Measurements from ENCODE around the gene RNF208.
"Not testable (repeated sequence)": the region's sequence is repeated elsewhere in the genome, so short reads cannot be mapped to it uniquely, and the experiment has no call there.

Gene RNF208

DNA sequence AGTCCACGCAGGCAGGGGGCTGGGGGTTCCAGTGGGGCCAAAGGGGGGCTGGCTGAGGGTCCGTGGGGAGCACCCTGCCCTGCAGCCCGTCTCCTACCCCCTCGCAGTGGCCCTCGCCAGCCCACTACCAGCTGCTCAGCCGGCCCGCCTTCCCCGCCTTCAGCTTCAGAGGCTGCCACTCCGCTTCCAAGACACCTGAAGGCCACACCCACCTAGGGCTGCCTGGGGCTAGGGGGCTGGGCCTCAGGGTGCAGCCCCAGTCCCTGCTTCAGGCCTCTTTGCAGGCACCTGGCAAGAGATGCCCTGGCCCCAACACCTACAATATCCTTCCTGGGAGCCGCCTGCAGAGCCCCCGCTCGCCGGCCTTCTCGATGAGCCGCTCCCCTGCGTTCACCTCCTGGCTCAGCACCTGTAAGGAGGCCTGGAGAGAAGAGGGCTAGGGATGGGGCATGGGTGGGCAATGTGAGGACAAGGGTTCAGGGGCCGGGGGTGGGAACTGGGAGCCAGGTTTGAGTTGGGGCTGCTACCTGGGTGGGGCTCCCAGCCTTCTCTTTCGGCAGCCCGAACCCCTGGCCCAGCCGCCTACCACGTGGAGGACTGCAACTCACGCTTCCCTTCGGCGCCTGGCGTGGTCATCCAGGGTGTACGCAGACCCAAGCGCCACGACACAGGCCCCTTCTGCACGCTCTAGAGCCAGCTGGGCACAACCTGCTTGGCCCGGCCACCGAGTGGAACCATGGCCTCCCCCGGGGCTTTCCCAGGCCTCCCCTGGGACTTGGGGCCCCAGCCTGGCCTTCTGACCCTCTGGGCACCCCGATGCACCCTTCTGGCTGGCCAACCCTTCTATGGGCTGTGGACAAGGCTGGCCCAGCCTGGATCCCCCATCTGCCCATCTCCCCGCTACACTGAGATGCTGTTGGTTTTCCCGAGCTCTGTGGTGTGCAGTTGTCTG, 30.8 kb upstream of the RNF208 start:
- no peak for DNase-seq

DNA sequence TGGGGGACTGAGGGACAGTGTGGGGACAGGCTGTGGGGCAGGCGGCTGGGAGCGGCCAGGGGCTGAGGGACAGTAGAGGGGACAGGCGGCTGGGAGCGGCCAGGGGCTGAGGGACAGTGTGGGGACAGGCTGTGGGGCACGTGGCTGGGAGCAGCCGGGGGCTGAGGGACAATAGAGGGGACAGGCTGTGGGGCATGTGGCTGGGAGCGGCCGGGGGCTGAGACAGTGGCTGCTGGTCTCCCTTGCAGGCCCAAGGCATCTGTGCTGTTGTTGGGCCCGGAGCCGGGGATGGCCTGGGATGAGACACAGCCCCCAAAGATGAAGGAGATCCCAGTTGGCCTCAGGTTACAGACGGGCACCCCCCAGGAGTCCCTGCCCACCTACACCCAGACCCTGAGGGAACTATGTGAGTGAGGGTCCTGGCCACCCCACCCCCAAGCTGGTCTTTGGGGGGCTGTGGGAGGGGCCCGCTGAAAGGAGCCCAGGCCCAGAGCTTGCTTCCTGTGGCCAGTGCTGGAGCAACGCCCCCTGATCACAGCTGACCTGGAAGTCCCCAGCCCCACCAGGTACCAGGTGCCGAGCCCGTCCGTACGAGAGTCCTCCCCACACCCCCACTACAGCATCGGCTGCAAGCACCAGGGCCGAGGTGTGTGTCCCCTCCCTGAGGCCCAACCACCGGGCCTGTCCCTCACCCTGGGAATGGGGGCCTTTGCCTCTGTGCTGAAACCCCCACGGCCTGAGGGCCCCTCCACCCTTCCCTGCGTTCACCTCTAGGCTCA, 29.6 kb upstream of the RNF208 start:
- DNase-seq: no peak

DNA sequence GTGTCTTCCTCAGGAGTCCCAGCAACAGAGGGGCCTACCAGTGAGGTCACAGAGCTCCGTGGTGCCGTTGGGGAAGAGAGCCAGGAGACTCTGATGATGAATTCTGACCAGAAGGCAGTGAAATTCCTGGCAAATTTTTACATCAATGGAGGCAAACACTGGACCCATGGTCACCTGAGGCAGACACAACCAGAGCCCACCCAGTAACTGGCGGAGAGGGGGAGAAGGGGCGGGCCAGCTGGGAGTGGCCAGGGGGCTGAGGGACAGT, 29.1 kb upstream of the RNF208 start, which contains the start of gene STPG3:
Gene STPG3 (plus strand): TSS at position 93 of the 268 bp plus-strand sequence. CDS start 1 bp downstream, at position 94.
- DNase-seq: no peak

DNA sequence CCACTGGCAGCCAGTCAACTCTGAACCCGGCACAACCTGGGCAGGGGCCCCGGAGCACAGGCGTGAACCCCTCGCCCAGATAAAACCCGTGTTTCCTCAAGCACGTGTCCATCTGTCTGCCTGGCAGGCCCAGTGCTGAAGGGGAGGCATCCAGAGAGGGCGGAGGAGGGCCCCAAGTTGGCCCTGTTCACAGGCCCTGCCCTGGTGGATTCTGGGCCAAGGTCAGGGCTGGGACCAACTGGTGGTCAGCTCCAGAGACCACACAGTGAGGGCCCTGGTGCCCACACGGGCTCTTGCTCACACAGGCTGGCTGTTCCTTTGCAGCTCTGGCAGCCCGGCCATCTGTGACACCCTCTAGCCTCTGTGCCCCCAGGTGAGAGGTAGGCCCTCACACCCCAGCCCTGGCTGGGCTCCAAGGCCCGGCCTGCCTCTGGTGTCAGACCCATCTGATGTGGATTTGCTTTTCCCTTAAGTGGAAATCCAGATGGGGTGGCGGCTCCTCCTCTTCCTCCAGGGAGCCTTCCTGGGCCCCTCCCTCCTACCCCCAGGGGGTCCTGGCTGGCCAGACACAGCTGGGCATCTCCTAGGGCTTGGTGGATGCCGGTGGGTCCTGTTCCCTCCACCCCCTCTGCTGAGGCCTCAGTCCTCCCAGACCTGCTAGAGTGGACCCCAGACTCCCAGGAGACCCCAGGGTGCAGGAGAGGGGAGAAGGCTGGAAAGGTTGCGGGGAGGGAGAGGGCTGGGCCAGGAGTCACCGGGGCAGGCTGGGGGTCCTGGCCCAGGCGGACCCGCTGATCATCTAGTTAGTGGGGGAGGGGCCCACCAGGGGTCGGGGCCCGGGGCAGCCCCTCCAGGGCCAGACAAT, 28.5 kb upstream of the RNF208 start:
- no peak for DNase-seq

DNA sequence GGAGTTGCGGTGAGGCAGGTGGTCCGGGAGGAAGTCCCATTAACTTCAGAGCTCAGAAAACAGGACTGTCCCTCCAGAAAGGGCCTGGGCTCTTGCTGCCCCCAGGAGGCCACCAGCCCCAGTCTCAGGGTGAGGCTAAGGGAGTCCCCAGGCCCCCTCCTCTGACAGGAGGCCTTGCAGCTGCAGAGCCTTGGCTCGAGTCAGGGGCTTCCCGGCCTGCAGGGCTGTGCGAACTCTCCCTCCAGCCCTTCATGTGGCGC, 25.8 kb upstream of the RNF208 start:
- DNase-seq: no peak

DNA sequence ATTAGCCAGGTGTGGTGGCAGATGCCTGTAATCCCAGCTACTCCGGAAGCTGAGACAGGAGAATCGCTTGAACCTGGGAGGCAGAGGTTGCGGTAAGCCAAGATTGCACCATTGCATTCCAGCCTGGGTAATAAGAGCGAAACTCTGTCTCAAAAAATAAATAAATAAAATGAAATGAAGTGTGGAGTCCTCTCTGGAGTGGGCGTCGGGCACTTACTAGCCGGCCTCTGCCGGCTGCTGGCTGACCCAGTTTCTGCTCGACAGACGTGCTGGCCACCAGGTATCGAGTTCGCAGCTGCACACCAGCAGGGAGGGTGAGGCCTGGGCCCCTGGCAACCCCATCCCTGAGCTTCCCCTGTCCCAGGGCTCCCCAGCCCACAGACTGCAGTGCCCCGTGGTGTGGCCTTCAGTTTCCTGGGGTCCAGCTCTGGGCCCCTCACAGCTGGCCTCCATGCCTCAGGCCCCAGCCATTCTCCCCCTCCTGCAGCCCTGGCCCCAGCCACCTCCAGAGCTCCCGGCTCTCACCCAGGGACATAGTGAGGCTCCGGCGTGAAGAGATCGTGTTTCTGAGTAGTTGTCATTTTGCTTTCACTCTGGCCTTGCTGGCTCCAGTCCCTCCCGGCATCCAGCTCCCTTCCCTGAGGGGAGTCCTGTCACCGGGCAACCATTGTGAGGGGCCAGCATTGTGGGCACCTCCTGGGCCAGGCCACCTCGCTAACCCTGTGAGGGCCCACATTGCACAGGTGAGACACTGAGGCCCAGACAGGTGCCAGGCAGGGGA, 25.3 kb upstream of the RNF208 start:
- DNase-seq: no peak

DNA sequence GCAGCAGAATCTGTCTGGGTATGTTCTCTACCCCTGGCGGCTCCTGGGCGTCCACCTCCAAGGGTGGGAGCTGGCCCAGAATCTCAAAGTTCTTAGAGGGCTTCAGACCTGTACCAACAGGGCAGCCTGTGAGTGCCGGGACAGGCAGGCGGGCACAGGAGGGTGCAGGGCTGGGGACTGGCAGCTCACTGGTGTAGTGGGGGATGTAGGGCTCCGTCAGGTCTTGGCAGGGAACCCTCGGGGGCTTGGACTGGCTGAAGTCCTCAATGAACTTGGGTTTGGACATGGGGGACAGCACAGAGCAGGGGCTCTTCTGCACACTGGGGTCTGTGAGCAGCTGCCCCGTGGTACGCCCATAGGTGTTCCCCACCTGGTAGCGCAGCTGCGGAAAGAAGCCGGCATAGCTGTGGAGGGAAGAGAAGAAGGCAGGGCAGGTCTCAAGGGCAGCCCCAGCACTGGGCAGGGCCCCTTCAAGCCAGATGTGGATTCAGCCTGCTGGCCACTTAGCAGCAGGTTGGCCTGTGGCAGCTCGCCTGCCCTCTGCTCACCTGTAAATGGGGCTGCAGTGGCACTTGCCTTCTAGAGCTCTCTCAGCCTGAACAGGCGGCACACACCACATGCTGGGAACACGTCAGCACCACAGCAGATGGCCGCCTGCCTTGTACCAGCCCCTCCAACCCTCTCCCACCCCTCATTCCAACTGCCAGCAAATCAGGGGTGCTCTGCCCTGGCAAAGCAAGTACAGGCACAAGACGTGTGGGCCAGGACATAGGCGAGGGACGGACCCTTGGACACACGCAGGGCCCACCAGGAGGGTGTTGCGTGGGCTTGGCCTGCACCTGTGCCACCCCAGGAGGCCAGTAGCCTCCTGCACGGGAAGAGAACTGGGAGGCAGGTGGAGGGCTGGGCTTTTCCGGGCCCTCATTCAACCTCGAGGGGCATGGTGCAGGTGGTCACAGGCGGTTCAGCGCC, 23.7 kb upstream of the RNF208 start:
- no peak for DNase-seq

DNA sequence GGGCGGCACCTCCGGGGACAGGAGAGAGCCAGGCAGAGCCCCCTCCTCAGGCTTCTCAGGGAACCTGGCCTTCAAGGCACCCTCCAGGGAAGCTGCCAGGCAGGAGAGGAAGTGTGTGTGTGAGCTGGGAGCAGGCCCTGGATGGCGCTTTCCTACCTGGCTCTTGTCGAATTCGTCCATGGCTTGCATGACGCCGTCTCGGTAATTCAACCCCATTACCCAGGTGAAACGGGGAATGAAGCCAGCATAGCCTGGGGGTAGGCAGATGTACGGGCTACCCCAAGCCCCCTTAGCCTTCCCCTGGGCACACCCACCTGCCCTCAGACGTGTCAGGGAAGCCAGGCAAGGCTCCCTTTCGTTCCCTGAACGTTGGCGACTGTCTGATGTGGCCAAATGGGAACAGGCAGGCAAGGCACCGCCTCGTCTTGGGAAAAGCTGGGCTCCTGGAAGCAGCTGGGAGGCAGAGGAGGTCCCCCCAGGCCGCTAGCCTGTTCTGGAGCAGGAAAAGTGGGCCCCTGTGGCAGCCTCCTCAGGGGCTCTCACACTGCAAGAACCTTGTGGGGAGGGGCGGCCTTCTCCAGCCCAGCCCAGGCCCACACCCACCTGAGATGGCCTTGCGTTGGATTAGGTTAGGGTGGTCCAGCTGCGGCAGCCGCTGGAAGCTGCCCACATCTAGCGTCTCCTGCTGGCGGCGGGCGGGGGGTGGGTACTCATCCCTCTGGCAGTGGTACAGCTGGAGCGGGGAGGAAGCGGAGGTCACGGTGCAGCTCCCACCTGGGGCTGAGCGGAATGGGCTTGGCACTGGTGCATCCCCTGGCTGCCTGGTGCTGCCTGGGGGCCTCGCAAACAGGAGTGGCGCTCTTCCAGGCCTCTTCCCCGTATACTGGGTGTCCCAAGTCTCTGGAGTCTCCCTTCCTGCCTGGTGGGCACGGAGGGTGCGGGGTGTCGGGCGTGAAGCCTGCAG, 22.7 kb upstream of the RNF208 start:
- DNase-seq: no peak

DNA sequence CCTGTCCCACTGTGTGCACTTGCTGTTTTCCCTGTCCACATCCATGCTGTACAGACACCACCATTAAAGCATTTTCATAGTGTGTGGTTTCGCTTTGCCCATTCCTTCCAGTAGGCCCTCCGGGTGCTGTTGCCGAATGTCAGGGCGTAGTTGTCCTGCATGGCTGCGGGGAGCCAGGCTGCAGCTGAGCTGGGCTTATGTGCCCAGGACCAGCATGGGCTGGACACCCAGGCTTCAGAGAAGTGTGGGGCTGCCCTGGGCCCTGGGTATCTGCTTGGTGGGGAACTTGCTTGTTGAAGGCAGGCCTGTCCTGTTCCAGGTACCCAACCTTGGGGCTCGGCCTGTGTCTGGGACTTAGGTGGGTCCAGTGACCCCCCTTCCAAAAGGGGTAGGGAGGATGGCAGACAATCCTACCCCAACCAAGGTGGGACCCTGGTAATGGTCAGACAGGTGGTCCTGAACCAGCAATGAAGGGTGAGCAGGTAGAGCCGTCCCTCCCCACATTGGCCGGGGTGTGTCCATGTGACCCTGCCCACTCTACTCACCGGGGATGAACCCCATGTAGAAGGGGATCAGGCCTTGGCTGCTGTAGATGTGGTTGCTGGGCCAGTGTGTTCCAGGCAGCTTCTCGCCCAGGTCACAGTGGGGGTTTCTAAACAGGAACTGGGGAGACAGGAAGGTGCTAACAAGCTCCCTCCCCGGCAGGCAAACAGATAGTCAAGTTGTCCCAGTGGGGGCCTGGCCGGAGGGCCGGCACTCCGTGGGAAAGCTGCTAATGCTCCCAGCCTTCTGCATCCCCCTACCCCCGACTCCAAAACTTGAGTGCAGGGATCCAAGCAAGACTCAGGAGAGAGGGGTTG, 21.8 kb upstream of the RNF208 start:
- DNase-seq: no peak

DNA sequence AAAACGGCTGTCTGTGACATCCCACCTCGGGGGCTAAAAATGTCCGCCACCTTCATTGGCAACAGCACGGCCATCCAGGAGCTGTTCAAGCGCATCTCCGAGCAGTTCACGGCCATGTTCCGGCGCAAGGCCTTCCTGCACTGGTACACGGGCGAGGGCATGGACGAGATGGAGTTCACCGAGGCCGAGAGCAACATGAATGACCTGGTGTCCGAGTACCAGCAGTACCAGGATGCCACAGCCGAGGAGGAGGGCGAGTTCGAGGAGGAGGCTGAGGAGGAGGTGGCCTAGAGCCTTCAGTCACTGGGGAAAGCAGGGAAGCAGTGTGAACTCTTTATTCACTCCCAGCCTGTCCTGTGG, 21.2 kb upstream of the RNF208 start:
- DNase-seq: not testable (repeated sequence)

DNA sequence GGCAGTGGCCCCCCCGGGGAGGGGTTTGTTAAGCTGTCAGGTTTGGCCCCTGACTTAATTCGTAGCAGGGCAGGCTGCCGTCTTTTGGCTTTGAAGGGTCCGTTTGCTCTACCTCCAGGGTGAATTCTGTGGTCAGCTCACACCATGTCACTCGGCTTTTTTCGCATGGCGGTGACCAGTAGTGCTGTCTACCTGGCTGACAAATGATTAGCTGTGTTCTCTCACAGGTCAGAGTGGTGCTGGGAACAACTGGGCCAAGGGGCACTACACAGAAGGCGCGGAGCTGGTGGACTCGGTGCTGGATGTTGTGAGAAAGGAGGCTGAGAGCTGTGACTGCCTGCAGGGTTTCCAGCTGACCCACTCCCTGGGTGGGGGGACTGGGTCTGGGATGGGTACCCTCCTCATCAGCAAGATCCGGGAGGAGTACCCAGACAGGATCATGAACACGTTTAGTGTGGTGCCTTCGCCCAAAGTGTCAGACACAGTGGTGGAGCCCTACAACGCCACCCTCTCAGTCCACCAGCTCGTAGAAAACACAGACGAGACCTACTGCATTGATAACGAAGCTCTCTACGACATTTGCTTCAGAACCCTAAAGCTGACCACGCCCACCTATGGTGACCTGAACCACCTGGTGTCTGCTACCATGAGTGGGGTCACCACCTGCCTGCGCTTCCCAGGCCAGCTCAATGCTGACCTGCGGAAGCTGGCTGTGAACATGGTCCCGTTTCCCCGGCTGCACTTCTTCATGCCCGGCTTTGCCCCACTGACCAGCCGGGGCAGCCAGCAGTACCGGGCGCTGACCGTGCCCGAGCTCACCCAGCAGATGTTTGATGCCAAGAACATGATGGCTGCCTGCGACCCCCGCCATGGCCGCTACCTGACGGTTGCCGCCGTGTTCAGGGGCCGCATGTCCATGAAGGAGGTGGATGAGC, 20.5 kb upstream of the RNF208 start:
- no peak for DNase-seq

DNA sequence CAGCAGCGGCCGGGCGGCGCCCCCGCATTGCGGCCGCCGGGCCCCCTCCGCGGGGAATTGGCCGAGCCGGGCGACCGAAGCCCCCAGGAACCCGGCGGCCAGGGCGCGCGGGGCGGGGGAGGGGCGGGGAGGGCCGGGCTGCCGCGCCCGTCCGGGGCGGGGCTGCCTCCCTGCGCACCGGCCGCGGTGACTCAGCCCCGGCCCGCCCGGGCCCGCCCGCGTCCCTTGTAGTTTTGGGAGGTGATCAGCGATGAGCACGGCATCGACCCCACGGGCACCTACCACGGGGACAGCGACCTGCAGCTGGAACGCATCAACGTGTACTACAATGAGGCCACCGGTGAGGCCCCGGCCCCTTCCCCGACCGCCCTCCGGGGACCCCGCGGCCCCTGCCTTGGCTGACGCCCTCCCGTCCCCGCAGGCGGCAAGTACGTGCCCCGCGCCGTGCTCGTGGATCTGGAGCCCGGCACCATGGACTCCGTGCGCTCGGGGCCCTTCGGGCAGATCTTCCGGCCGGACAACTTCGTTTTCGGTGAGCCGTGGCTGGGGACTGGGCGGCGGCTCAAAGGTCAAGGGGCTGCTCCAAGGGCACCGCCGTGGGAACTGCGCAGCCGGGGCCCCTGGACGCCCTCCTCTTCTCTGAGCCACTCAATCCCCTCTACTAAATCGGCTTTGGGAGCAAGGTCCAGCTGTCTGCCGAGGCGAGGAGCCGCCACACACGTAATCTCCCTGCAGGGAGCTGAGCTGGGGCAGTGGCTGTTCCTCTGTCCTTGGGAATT, 19.6 kb upstream of the RNF208 start:
- peak; percentile 50 to 72 for DNase-seq

DNA sequence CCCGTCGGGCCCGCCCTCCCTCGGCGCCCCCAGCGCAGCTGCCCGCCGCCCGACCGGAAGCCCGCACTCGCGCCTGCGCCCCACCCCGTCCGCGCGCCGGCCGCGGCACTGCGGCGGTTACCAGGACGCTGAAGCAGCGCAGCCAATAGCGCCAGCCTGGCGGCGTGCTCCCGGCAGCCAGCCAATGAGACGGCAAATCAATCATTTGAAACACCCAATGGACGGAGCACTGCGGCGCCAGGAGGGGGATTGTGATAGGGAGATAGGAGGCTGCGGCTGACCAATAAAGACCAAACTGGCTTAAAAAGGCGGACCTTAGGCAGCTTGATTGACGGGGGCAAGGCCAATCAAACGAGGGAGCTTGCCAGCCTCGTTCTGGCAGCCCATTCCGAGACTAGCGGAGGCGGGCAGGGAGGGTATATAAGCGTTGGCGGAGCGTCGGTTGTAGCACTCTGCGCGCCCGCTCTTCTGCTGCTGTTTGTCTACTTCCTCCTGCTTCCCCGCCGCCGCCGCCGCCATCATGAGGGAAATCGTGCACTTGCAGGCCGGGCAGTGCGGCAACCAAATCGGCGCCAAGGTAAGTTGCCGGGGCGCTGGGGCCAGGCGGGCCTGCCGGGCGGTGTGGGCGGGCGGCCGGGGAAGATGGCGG, 18.9 kb upstream of the RNF208 start, which contains the start of gene TUBB4B:
Gene TUBB4B (plus strand): TSS at position 447 of the 649 bp plus-strand sequence. CDS start 74 bp downstream, at position 521.
- peak; percentile 100 for DNase-seq

DNA sequence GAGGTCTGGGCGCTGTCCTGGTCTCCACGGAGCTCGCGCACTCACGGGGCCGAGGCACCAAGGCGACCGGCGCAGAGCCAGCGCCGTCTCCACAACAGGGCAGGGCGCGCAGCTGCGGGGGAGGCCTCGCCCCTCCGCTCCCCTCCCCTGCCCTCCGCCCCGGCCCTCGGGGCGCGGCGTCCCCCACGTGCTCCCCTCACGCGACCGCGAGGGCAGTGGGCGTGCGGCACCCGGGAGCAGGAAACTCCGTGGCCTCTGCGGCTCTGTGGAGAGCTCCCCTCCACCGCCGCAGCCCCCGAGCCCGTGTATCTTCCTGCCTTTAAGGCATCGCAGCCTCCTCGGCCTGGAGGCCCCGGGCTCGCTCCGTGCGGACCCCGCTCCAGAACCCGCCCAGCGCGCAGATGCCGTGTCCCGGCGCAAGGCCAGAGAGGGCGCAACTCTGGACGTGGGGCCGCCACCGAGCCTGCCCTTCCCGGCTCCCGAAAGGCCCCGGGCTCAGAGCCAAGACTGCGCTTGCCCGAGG, 18.3 kb upstream of the RNF208 start:
- DNase-seq: peak; percentile 74 to 76

DNA sequence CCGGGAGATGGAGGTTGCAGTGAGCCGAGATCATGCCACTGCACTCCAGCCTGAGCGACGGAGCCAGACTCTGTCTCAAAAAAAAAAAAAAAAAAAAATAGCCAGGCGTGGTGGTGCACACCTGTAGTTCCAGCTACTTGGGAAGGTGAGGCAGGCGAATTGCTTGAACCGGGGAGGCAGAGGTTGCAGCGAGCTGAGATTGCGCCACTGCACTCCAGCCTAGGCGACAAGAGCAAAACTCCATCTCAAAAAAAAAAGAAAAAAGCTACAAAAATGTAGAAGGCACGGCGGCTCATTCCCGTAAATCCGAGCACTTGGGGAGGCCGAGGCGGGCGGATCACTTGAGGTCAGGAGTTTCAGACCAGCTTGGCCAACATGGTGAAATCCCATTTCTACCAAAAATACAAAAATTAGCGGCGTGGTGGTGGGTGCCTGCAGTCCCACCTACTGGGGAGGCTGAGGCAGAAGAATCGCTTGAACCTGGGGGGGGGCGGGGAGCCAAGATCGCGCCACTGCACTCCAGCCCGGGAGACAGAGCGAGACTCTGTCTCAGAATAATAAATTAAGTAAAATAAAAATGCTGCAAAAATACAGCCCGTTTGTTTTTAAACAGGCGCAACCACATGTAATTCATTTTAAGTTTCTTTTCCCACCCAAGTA, 17.6 kb upstream of the RNF208 start:
- not testable (repeated sequence) for DNase-seq
